Endodermal cell (in vitro differentiated cells): Measurements from ENCODE around the gene ACVRL1. TPM values are rescaled to one million over a fixed set of nuclear protein-coding genes. Genes with fewer than 3 reads are reported as not detected.

Source experiments
- DNase-seq: peaks from one replicate; pipeline ENCODE4 v3.0.0-alpha.2; 2017
- H3K27ac ChIP-seq: 2 replicates; pipeline ENCODE4 v1.5.1; 2013; ENCODE audit warnings: mild to moderate bottlenecking, low read depth, low read length, moderate library complexity
- H3K27me3 ChIP-seq: 2 replicates; pipeline ENCODE4 v1.6.1; 2013; ENCODE audit warnings: mild to moderate bottlenecking, low read length, moderate library complexity; ENCODE audit not compliant: insufficient read depth, control insufficient read depth, poor library complexity, severe bottlenecking
- H3K36me3 ChIP-seq: 2 replicates; pipeline ENCODE4 v1.7.0; 2013; ENCODE audit warnings: mild to moderate bottlenecking, low read length, moderate library complexity; ENCODE audit not compliant: control insufficient read depth, insufficient read depth
- H3K4me1 ChIP-seq: one replicate; pipeline ENCODE4 v1.7.0; 2013; ENCODE audit warnings: low read length; ENCODE audit not compliant: control insufficient read depth, insufficient read depth
- H3K4me3 ChIP-seq: 2 replicates; pipeline ENCODE4 v1.5.1; 2013; ENCODE audit warnings: mild to moderate bottlenecking, low read length, moderate library complexity
- H3K9ac ChIP-seq: 2 replicates; pipeline ENCODE4 v1.6.1; 2013; ENCODE audit warnings: mild to moderate bottlenecking, low read length, moderate library complexity; ENCODE audit not compliant: poor library complexity, severe bottlenecking; ENCODE audit errors: extremely low read depth
- H3K9me3 ChIP-seq: 2 replicates; pipeline ENCODE4 v1.6.1; 2013; ENCODE audit warnings: mild to moderate bottlenecking, low read length, moderate library complexity; ENCODE audit not compliant: control insufficient read depth
- H3K27ac Mint-ChIP-seq: 2 replicates; pipeline ENCODE4 v1.8.0; 2020; ENCODE audit warnings: mixed read lengths
- H3K27me3 Mint-ChIP-seq: 2 replicates; pipeline ENCODE4 v1.8.0; 2021; ENCODE audit warnings: mild to moderate bottlenecking, mixed read lengths; ENCODE audit not compliant: insufficient read depth
- H3K36me3 Mint-ChIP-seq: 2 replicates; pipeline ENCODE4 v1.8.0; 2020; ENCODE audit warnings: low read depth, mixed read lengths
- H3K4me1 Mint-ChIP-seq: 2 replicates; pipeline ENCODE4 v1.8.0; 2020; ENCODE audit warnings: mixed read lengths
- H3K4me3 Mint-ChIP-seq: 2 replicates; pipeline ENCODE4 v1.8.0; 2020; ENCODE audit warnings: mild to moderate bottlenecking, moderate library complexity, mixed read lengths
- H3K9me3 Mint-ChIP-seq: 2 replicates; pipeline ENCODE4 v1.8.0; 2020; ENCODE audit warnings: mild to moderate bottlenecking, mixed read lengths
- CTCF ChIP-seq: fragments of 200-600 bp; sonication (generic); conservative IDR thresholded peaks from 2 replicates; pipeline ENCODE4 v1.5.0; 2021; ENCODE audit warnings: antibody characterized with exemption, mild to moderate bottlenecking
- WGBS, 2 experiments: methylation state at CpG; one replicate each; pipeline versions ENCODE4 v1.1.5 to v1.1.7; 2013; ENCODE audit warnings: missing lambda C conversion rate in 2 of 2, mixed read lengths in 1 of 2; ENCODE audit not compliant: insufficient coverage in 1 of 2, insufficient read length in 1 of 2; 5-methylcytosine and 5-hydroxymethylcytosine counted together
- total RNA-seq, 2 donors: library from RNA; stranded (reverse); fragmentation: NEBNext Ultra II Directional in 1 of 2; extraction: Animal tissue kit (Norgen Biotek cat#: 25700) in 1 of 2; gene quantifications; 2 replicates in 1 of 2; 3 replicates in 1 of 2; pipeline ENCODE4 v1.2.1, GENCODE V29; 2021

The ACVRL1 gene
- total RNA-seq, 2 donors from 2014 or later, result 0.42 to 0.64 TPM

DNA sequence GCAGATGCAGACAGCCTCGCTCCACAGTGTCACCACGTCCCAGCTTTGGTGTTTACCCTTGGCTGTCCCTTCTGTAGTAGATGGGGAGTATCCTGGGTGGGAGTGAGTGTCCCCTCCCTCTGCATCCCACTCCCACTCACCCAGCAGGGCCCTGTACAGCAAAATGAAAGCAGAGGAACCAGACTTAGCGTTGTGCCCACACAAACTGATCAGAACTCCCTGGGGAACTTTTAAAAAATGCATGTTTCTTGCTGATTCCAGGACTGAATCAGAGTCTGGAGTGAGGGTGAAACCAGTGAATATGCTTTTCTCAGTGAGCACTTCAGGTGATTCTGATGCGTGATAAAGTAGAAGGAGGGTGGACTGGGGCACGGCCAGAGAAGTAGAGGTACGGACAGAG lies 2.9 kb downstream of the ACVRL1 start:
- Mint-ChIP-seq H3K9me3 (no peaks in the 10 kb centered on the region), H3K27ac (no peak overlapping the region), H3K4me3 (no peak overlapping the region), H3K4me1 (peaks cover 5% of the 10 kb centered on the region), H3K27me3 (peaks cover 58% of the 10 kb centered on the region), H3K36me3 (no peaks in the 10 kb centered on the region)
- Histone ChIP-seq H3K4me1 (no peaks in the 10 kb centered on the region), H3K27ac (no peak overlapping the region), H3K4me3 (no peak overlapping the region), H3K36me3 (no peaks in the 10 kb centered on the region), H3K27me3 (peaks cover 45% of the 10 kb centered on the region), H3K9ac (no peak overlapping the region), H3K9me3 (no peaks in the 10 kb centered on the region)
- TF ChIP-seq CTCF, result no peak
- DNase-seq, result no peak
- WGBS, 2 experiments, result 93% methylated on average over 3 to 6 of the region's 6 CpGs

DNA sequence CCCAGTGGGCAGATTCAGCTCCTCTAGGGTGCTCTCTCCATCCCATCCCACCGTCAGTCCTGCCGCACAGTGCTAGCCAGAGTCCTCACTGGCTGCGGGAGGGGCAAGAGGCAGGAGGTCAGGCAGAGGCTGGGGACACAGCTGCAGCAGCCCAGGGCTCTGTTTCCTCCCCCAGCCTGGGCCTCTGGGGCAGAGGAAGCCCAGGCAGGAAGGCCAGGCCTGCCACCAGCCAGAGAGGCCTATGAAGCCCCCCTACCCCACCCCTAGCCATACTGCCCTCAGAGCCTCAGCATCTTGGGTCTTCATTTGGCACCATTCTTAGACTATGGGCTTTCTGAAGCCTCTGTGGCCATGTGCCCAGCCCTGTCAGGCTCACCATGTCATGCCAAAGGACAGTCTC lies 3.4 kb downstream of the ACVRL1 start:
- Histone ChIP-seq H3K27me3 (peaks cover 40% of the 10 kb centered on the region), H3K9ac (no peak overlapping the region), H3K4me3 (no peak overlapping the region), H3K9me3 (no peaks in the 10 kb centered on the region), H3K4me1 (no peaks in the 10 kb centered on the region), H3K27ac (no peak overlapping the region), H3K36me3 (no peaks in the 10 kb centered on the region)
- WGBS, 2 experiments, result 80% methylated on average over 3 of the region's 3 CpGs; no CpG with 5 or more reads in 1 of the 2 experiments
- no peak for DNase-seq
- Mint-ChIP-seq H3K36me3 (no peaks in the 10 kb centered on the region), H3K27me3 (peaks cover 58% of the 10 kb centered on the region), H3K27ac (no peak overlapping the region), H3K9me3 (no peaks in the 10 kb centered on the region), H3K4me3 (no peak overlapping the region), H3K4me1 (peaks cover 2% of the 10 kb centered on the region)
- no peak for TF ChIP-seq CTCF

DNA sequence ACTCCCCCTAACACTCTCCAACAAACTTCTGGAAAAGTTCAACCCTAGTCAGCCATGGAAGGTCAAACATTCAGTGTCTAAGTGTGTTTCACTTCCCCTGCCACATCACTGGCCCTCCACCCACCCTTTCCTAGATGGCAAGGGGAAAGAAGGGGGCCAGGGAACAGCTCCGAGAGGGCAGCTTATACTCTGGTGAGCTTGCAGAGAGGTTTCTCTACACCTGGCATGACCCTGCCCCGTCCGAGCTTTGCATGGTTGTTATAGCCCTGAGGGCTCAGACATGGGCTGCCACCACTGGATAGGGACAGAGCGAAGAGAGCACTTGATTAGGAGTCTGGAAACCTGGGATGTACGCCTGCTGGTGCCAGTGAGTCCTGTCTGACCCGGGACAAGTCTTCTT lies 4.0 kb downstream of the ACVRL1 start:
- Histone ChIP-seq H3K9ac (no peak overlapping the region), H3K9me3 (no peaks in the 10 kb centered on the region), H3K27ac (no peak overlapping the region), H3K4me1 (no peaks in the 10 kb centered on the region), H3K36me3 (no peaks in the 10 kb centered on the region), H3K4me3 (no peak overlapping the region), H3K27me3 (peaks cover 34% of the 10 kb centered on the region)
- H3K27ac Mint-ChIP-seq, result no peak overlapping the region
- H3K27me3 Mint-ChIP-seq, result peaks cover 53% of the 10 kb centered on the region
- H3K9me3 Mint-ChIP-seq, result no peaks in the 10 kb centered on the region
- H3K4me1 Mint-ChIP-seq, result no peaks in the 10 kb centered on the region
- DNase-seq, result no peak
- H3K4me3 Mint-ChIP-seq, result no peak overlapping the region
- no peak for TF ChIP-seq CTCF
- no peaks in the 10 kb centered on the region for H3K36me3 Mint-ChIP-seq
- 86 to 88% methylated on average over 2 to 6 of the region's 6 CpGs for WGBS, 2 experiments
